GM10266 (cell line): Measurements from ENCODE around the gene DNER.
"Not testable (repeated sequence)": the region's sequence is repeated elsewhere in the genome, so short reads cannot be mapped to it uniquely, and the experiment has no call there.

ENCODE experiments used
- DNase-seq: peaks from one replicate; pipeline ENCODE4 v3.0.0; 2012; ENCODE audit errors: extremely low spot score
- TF ChIP-seq, protein P1 (sequence below): IDR thresholded peaks from 2 replicates; pipeline ENCODE4 v1.5.1; 2012; ENCODE audit warnings: mild to moderate bottlenecking, low read depth; ENCODE audit not compliant: control insufficient read depth, insufficient read depth; ENCODE audit errors: missing control alignments

DNER gene

DNA sequence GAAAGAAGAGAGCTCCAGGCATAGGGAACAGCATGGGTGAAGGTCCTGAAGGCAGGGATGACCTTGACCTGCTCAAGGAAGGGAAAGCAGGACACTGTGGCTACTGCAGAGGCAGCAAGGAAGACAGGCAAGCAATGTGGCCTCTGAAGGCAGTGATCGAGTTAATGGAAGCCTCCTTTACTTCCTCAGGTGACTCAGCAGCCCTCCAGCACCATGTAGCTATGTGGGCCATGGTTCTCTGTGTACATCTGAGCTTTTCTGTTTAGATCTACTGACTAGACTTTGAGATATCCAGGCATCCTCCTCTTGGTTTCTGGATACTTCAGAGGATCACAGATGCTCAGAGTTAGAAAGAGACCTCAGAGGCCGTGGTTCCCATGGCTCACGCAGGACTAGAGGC lies 336.0 kb downstream of the DNER start:
- TF ChIP-seq, protein P1, sequence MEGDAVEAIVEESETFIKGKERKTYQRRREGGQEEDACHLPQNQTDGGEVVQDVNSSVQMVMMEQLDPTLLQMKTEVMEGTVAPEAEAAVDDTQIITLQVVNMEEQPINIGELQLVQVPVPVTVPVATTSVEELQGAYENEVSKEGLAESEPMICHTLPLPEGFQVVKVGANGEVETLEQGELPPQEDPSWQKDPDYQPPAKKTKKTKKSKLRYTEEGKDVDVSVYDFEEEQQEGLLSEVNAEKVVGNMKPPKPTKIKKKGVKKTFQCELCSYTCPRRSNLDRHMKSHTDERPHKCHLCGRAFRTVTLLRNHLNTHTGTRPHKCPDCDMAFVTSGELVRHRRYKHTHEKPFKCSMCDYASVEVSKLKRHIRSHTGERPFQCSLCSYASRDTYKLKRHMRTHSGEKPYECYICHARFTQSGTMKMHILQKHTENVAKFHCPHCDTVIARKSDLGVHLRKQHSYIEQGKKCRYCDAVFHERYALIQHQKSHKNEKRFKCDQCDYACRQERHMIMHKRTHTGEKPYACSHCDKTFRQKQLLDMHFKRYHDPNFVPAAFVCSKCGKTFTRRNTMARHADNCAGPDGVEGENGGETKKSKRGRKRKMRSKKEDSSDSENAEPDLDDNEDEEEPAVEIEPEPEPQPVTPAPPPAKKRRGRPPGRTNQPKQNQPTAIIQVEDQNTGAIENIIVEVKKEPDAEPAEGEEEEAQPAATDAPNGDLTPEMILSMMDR: no peak

DNA sequence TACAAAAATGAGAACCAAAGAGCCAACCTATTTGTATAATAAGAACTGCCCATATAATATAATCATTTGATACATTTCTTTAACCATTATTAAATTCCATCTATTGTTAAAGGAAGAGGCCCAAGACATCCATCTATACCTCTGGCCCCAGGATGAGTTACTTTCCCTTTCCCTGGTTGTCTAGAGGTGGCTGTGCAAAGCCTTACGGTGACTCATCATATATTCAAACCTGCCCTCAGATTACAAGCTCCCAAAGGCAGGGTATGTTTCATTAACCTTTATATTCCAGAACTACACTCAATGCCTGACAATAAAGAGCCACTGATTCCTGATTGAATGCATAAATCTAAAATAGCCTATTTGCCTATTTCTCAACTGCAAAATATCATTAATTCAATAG lies 337.5 kb downstream of the DNER start:
- TF ChIP-seq, protein P1: no peak
- DNase-seq: no peak

More for the DNA sequence above, 336.0 kb downstream of the DNER start:
- DNase-seq: no peak

DNA sequence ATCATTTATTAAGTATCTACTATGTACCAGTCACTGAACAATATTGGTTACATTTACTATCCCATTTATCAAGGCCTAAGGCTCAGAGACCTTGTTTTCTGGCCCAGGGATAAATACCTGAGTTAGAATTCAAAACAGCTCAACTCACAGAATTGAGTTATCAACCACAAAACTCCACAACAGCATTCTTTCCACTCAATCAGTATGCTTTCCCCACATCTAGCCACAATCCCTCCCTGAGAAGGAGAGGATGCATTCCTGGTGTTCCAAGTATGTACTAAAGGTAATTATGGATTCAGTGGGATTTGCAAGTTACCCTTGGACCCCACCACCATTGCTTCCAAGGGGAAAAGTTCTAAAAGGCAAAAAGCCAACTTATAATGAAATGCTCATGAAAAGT lies 339.1 kb downstream of the DNER start:
- TF ChIP-seq, protein P1: no peak
- no peak for DNase-seq

DNA sequence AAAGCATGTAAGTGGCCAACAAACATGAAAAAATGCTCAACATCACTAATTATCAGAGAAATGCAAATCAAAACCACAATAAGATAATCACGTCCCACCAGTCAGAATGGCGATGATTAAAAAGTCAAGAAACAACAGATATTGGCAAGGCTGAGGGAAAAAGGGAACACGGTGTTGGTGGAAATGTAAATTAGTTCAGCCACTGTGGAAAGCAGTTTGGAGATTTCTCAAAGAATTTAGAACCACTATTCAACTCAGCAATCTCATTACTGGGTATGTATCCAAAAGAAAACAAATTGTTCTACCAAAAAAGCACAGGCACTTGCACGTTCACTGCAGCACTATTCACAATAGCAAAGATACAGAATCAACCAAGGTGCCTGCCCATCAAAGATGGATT lies 341.0 kb downstream of the DNER start:
- DNase-seq: not testable (repeated sequence)

DNA sequence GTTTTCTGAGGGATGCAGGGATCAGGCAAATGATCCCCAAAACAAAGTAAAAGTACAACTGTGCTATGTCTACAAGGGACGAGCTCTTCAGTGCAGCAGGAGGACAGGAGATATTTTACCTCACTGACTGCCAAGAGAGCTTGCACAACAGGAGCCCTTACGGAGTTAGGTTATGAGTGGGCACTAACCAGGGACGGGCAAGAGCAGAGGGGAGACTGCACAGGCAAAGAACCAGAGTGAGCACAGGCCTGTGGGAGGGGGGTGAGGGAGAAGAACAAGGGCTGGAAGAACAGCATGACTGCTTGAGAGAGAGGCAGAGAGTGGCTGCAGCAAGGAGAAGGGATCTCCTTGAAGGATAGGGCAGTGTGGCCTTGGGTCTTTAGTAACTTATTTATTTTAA lies 342.1 kb downstream of the DNER start:
- no peak for DNase-seq
- TF ChIP-seq, protein P1: no peak

DNA sequence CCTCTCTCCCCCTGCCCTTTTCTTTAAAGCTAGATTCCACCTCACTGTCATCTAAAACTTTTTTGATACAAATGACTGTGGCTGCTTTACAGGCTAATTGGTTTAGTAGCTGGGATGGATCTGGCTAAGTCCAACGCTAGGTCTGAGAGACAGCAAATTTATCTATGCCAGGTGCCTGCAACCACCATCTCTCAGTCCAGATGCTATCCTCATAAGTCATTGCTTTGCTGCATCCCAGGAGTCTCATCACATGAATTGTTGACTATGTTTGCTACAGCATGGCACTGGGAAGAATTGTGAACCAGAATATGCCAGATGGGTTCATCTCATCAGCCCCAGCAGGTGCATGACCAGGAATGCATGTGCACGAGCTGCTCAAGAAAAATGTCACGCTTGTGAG lies 343.3 kb downstream of the DNER start:
- TF ChIP-seq, protein P1: no peak
- DNase-seq: no peak

DNA sequence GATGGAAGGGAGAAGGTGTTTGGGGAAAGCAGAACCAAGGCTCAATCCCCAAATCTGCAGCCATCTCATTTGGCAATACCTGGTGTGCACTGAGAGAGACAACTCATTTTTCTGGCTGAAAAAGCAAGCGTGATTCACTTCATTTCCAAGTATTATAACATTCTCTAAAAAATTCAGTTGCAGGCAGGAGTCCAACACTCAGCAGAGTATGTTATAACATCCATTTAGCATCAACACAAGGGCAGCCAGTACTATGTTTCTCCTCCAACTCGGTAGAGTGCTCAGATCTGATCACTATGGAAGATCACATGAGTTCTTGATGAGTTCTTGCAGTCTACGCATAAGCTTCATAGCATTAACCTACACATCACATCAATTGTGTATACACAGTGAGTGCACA lies 343.8 kb downstream of the DNER start:
- DNase-seq: no peak
- TF ChIP-seq, protein P1: no peak

DNA sequence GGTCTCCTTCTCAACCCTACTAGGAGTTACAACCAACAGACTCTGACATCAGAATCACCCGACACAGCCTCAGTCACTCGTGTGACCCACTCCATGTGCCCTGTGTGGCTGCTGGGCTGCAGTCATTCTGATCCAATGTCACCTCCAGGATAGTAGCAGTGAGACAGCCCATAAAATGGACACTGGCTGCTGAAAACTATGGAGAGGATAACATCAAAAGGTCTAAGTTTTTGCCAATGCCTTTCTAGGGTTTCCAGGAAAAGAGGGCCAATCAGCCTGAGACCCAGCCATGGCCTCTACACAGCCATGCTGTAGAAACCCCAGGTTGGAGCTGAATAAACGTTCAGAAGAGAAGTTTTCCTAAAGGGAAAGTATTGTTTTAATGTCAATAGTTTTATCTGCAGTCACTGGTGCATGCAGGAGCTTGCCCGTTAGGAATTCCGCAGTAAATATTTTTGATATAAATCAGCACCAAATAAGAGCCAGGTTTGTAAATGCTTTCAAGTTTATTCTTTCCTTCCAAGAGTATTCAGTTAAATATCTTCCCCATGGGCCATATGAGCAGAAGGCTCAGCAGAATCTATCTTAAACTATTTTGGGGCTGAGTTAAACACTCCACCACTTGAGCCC lies 351.1 kb downstream of the DNER start:
- TF ChIP-seq, protein P1: no peak
- DNase-seq: no peak
